IPS-15b (cell line): ENCODE results near the gene TNNI3K.

Experiments used
- H3K27me3 ChIP-seq: one replicate; pipeline ENCODE4 v1.6.1; 2013; ENCODE audit warnings: low read length; ENCODE audit not compliant: control insufficient read depth, insufficient read depth
- H3K36me3 ChIP-seq: one replicate; pipeline ENCODE4 v1.6.1; 2013; ENCODE audit warnings: low read length; ENCODE audit not compliant: control insufficient read depth, insufficient read depth
- H3K4me1 ChIP-seq: one replicate; pipeline ENCODE4 v1.6.1; 2013; ENCODE audit warnings: mild to moderate bottlenecking, low read length; ENCODE audit not compliant: control insufficient read depth, insufficient read depth
- H3K4me3 ChIP-seq: one replicate; pipeline ENCODE4 v1.5.1; 2013; ENCODE audit warnings: low read depth, low read length
- H3K9ac ChIP-seq: one replicate; pipeline ENCODE4 v1.6.1; 2013; ENCODE audit warnings: low read depth, mild to moderate bottlenecking, low read length
- H3K9me3 ChIP-seq: one replicate; pipeline ENCODE4 v1.6.1; 2013; ENCODE audit warnings: mild to moderate bottlenecking, low read length; ENCODE audit not compliant: control insufficient read depth, insufficient read depth

The TNNI3K gene

GRCh38 chr1:74548961-74549750 lies 314.0 kb downstream of the TNNI3K start:
- no peak overlapping the region for H3K9ac ChIP-seq
- H3K4me3 ChIP-seq = no peak overlapping the region
- H3K4me1 ChIP-seq = no peaks in the 10 kb centered on the region
- no peaks in the 10 kb centered on the region for H3K36me3 ChIP-seq
- no peaks in the 10 kb centered on the region for H3K9me3 ChIP-seq
- no peaks in the 10 kb centered on the region for H3K27me3 ChIP-seq

- Histone ChIP-seq H3K27me3 (no peaks in the 10 kb centered on the region), H3K36me3 (no peaks in the 10 kb centered on the region), H3K4me3 (no peak overlapping the region), H3K4me1 (no peaks in the 10 kb centered on the region), H3K9me3 (no peaks in the 10 kb centered on the region), H3K9ac (no peak overlapping the region)
These were observed 314.7 kb downstream of the TNNI3K start for GRCh38 chr1:74549932-74550331.

DNA sequence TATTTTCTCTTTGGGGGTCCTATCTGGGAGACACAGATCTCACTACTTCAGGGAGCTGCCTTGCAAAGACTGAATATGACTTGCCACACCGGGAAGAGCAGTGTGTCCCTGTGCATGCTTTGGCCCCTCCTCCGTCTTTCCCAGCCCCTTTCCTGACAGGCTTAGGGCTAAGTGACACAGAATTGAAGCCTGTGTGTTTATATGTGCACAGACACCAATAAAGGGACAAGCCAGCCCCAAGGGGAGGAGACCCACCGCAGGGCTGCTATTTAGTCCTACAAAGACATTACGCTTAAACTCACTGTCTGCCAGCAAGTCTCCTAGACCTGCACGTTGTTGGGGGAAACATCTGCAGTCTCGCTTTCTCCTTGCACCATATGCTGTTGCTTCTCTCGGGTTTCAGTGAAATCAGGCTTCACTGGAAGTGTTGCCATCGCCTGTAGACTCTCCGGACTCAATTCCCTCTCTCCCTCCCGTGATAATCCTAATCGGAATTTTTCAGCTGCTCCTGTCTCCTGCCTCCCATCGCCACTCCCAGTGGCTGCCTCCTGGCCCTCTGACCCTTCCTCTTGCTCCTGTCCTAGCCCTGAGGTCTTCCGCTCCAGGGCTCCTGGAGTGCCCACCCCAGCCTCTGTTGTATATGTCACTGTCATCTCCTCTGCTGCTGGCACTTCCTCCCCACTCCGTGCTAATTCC lies 335.8 kb downstream of the TNNI3K start:
- Histone ChIP-seq H3K9ac (no peak overlapping the region), H3K36me3 (no peaks in the 10 kb centered on the region), H3K4me3 (no peak overlapping the region), H3K9me3 (no peaks in the 10 kb centered on the region), H3K4me1 (no peaks in the 10 kb centered on the region), H3K27me3 (no peaks in the 10 kb centered on the region)

DNA sequence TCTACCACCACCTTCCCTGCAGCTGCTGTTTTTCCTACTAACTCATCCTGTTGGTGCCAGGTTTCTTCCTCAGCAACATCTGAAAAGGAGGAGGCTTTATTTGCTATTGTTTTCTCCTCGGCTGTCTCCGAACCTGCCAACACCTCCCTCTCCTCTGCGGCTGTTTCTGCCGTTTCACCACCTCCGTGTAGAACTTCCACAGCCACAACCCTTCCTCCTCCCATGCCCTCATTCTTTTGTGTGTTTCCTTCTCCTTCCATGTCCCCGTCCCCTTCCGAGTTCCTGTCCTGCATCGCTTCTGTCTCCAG lies 336.3 kb downstream of the TNNI3K start:
- Histone ChIP-seq H3K36me3 (no peaks in the 10 kb centered on the region), H3K27me3 (no peaks in the 10 kb centered on the region), H3K9ac (no peak overlapping the region), H3K4me1 (no peaks in the 10 kb centered on the region), H3K4me3 (no peak overlapping the region), H3K9me3 (no peaks in the 10 kb centered on the region)

DNA sequence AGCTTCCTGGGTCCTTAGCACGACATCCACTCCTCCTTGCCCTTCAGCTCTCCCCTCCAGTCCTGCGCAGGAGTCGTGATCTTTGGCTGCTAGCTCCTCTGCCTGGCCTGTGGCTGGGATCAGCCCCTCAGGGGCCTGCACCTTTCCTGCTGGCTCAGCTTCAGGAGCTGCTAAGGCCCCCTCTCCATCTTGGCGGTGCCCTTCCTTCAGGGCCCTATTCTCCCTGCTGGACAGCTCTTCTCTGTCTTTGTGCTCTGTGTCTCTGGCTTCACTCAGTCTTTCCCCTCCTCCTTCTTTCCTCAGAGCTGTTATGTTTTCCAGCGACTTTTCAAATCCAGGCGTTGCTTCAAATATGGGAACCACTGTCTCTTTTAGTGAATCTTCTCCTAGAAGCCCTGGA lies 336.7 kb downstream of the TNNI3K start:
- no peaks in the 10 kb centered on the region for H3K4me1 ChIP-seq
- no peaks in the 10 kb centered on the region for H3K9me3 ChIP-seq
- H3K4me3 ChIP-seq = no peak overlapping the region
- no peaks in the 10 kb centered on the region for H3K27me3 ChIP-seq
- no peaks in the 10 kb centered on the region for H3K36me3 ChIP-seq
- no peak overlapping the region for H3K9ac ChIP-seq

GRCh38 chr1:74578101-74578500 lies 342.9 kb downstream of the TNNI3K start:
- H3K36me3 ChIP-seq = no peaks in the 10 kb centered on the region
- H3K9ac ChIP-seq = no peak overlapping the region
- H3K4me1 ChIP-seq = no peaks in the 10 kb centered on the region
- no peaks in the 10 kb centered on the region for H3K27me3 ChIP-seq
- no peaks in the 10 kb centered on the region for H3K9me3 ChIP-seq
- no peak overlapping the region for H3K4me3 ChIP-seq

DNA sequence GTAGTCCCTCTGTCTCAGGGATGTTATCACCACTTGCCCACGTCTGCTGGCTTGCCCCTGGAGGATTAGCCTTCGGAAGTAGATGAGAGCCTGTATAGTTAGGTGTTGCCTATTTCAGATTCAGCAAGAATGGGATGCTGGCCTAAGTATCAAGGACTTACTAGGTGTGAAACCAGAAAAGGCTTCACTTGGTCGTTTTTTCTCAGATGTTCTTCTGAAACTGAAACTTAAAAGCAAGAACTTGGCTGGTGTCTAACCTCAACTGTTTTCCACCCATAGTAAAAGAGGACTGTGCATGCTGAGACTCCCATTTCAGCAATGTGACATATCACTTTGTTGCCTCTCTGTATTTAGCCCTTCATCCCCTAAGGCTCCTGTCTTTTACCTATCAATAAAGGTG lies 344.2 kb downstream of the TNNI3K start:
- H3K9me3 ChIP-seq = no peaks in the 10 kb centered on the region
- no peak overlapping the region for H3K4me3 ChIP-seq
- no peak overlapping the region for H3K9ac ChIP-seq
- H3K4me1 ChIP-seq = no peaks in the 10 kb centered on the region
- H3K27me3 ChIP-seq = no peaks in the 10 kb centered on the region
- H3K36me3 ChIP-seq = no peaks in the 10 kb centered on the region

GRCh38 chr1:74583397-74583796 lies 348.2 kb downstream of the TNNI3K start:
- Histone ChIP-seq H3K36me3 (no peaks in the 10 kb centered on the region), H3K27me3 (no peaks in the 10 kb centered on the region), H3K9ac (no peak overlapping the region), H3K4me3 (no peak overlapping the region), H3K4me1 (no peaks in the 10 kb centered on the region), H3K9me3 (no peaks in the 10 kb centered on the region)

DNA sequence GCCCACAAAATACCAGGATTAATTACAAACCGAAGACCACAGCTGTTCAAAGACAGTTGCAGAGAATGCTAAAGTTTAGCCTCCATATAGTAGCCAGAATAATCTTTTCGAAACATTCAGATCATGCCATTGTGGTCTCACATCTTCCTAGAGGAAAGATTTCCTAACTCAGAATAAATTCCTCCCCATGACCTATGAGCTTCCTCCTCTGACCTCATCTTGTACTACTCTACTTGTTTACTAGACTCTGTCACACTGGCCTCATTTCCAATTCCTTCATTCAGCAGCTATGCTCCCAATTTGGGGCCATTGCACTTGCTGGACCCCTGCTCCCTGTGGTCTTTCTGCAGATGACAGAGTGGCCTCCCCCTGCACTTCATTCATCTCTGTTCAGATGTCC lies 349.0 kb downstream of the TNNI3K start:
- H3K4me3 ChIP-seq = no peak overlapping the region
- no peaks in the 10 kb centered on the region for H3K4me1 ChIP-seq
- no peaks in the 10 kb centered on the region for H3K27me3 ChIP-seq
- no peaks in the 10 kb centered on the region for H3K9me3 ChIP-seq
- H3K9ac ChIP-seq = no peak overlapping the region
- no peaks in the 10 kb centered on the region for H3K36me3 ChIP-seq

DNA sequence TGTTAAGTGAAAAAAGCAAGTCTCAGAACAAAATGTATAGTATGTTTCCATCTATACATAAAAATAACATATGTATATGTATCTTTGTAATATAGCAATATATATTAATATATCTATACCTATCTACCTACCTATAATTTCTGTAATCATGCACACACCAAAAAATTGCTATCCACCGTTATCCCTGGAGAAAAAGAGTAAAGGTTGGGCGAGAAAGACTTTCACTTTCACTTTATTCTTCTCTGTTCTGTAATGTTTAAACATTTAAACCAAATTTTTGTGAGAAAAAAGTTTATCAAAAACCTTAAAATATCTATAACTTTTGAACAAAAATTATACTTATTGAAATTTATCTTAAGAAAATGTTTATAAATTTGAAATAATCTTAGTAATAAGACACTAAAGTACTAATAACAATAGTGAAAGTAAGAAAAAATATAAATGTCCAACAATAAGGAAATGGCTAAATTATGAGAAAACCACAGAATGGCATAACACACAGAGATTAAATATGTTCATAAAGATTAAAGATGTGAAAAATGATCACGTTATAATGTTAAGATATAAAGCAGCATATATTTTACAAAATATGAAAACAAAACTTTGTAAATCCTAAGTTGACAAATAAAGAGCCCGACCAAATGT lies 351.2 kb downstream of the TNNI3K start:
- no peaks in the 10 kb centered on the region for H3K27me3 ChIP-seq
- no peaks in the 10 kb centered on the region for H3K36me3 ChIP-seq

GRCh38 chr1:74587888-74588287 lies 352.7 kb downstream of the TNNI3K start:
- H3K9me3 ChIP-seq = no peaks in the 10 kb centered on the region
- no peak overlapping the region for H3K9ac ChIP-seq
- H3K27me3 ChIP-seq = no peaks in the 10 kb centered on the region
- no peaks in the 10 kb centered on the region for H3K4me1 ChIP-seq
- no peak overlapping the region for H3K4me3 ChIP-seq
- H3K36me3 ChIP-seq = no peaks in the 10 kb centered on the region

More for the DNA sequence above, 351.2 kb downstream of the TNNI3K start:
- Histone ChIP-seq H3K4me1 (no peaks in the 10 kb centered on the region), H3K4me3 (no peak overlapping the region), H3K9ac (no peak overlapping the region), H3K9me3 (no peaks in the 10 kb centered on the region)

GRCh38 chr1:74590288-74590687 lies 355.1 kb downstream of the TNNI3K start:
- H3K27me3 ChIP-seq = no peaks in the 10 kb centered on the region

More at GRCh38 chr1:74590288-74590687, 355.1 kb downstream of the TNNI3K start:
- Histone ChIP-seq H3K9me3 (no peaks in the 10 kb centered on the region), H3K4me3 (no peak overlapping the region), H3K9ac (no peak overlapping the region), H3K36me3 (no peaks in the 10 kb centered on the region), H3K4me1 (no peaks in the 10 kb centered on the region)
